Stimulated activated CD4-positive, alpha-beta T cell treated with anti-CD3 and anti-CD28 coated beads, Interleukin-1b, Interleukin-23, amount 100 ng/mL, for 48 hours (primary cell): ENCODE data around the gene BIRC3.

Experiments
- DNase-seq: peaks from one replicate; pipeline ENCODE4 v3.0.0-alpha.2; 2020

The BIRC3 gene

GRCh38 chr11:102317099-102317767 is at the start of gene BIRC3:
Gene BIRC3 (plus strand): TSS chr11:102317484. CDS start chr11:102324510, 7,026 bp downstream.
- DNase-seq: peak; percentile 95

- no peak for DNase-seq
Observed at GRCh38 chr11:102267609-102268008, 49.7 kb upstream of the BIRC3 start.

GRCh38 chr11:102268083-102268984 is 49.0 kb upstream of the BIRC3 start:
- DNase-seq: peak; percentile 86

GRCh38 chr11:102268985-102269470 is 48.3 kb upstream of the BIRC3 start:
- no peak for DNase-seq

DNA sequence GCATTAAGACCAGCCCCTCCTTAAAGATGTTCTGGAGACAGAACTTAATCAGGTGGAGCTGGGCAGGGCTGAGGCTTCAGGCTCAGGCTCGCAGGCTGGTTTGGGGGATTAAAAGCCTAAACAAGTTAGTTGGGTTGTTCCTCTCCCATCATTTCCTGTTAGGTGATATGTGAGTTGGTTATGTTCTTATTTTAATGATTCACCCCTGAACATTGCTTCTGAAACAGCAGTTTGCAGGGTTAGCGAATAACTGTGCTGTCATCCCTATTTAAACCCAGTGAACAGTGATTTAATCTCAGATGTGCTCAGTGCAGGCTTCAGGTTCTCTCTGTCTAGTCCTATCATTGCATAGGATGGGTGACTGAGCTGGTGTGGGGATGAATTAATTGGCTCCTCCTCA is 47.4 kb upstream of the BIRC3 start:
- DNase-seq: no peak

GRCh38 chr11:102272047-102272824 is 45.0 kb upstream of the BIRC3 start:
- no peak for DNase-seq

DNA sequence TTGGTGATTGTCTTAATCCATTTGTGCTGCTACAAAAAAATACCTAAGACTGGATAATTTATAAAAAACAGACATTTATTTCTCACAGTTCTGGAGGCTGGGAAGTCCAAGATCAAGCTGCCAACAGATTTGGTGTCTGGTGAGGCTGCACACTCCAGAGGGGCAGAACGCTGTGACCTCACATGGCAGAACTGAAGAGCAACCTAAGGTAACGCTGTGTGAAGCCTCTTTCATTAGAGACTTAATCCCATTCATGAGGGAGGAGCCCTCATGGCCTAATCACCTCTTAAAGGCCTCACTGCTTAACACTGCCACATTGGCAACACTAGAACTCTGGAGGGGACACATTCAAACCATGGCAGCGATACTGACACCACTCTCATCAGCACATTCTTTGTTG is 42.7 kb upstream of the BIRC3 start:
- DNase-seq: no peak

DNA sequence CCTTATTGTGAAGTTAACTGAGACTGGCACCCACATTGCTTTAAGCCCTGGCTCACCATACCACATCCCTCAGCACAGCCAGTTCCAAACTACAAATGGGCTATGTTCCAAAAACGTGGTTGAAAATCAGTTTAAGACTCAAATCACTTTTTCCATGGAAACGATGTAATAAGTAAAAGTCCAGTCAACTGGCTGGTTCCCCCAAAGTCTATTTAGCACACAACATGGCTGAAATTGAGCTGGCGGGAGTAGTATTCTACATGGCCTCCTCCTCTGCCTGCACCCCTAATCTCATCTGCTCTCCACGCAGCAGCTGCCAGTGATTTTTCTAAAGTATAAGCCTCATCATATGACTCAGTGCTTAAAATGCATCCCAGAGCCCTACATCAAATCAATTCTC is 40.9 kb upstream of the BIRC3 start:
- no peak for DNase-seq

- no peak for DNase-seq
Observed at GRCh38 chr11:102276783-102277182, 40.5 kb upstream of the BIRC3 start.

DNA sequence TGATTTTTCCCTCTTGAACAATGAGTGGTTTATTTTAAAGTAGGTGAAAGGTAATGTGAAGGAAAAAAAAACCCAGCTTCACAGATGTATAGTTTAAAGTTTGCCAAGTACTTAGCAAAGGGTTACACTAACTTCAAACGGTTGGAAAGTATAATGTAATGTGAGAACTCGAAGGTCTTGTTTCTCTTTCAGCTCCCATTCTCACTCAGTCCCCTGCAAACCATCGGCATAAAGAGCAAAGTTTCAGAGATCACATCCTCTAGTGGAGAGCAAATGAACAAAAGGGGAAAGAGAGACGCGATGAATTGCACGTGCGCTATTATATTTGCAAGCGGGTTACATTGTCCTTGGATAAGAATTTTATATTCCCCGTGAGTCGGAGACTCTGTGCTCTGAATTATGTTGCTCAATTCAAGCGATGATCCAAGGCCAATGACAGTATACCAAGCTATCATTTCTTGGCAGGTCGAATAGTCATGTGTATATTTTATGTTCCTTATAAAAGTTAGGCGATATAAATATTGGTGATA is 37.6 kb upstream of the BIRC3 start:
- no peak for DNase-seq

DNA sequence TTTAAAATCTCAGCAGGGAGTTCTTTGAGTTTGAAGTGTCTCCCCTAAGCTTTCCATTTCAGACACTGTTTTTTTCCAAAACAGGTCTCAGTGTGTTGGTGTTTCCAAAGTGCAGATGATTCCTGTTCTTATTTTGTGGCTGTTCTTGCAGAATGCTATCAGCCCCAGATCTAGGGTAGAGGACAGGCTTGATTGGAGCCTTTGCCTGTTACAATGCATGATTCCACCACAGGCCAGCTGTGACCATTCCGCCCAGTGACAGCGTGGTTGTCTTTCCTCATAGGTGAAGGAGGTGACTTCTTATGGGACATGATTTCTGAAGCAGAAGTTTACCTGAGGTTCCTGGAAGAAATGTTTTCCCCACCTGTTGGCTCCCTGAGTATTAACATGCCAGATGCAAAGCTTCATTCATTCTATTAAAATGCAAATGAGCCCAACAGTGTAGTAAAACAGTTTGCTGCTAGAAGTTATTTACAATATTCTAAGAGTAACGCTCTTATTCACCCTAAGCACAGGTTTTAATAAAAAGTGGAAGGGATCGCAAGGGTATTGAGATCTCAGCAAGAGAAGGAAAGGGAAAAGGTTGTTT is 36.9 kb upstream of the BIRC3 start:
- DNase-seq: no peak

DNA sequence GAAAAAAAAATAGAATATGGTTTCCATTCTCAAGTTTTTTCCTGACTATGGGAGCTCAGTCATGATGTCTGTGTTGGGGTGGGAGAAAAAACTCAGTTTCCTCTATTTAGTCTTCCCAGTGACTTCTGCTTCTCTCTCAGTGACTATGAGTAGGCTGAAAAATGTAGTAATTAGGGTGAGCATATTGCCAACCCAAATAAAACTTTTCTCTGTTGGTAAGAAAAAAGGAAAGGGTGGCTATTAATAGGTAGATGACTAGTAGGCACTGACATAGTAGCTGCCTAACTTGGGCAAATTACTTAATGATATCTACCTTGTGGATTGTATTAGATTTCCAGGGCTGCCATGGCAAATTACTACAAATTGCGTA is 34.2 kb upstream of the BIRC3 start:
- no peak for DNase-seq

- DNase-seq: no peak
Observed at GRCh38 chr11:102284008-102284407, 33.3 kb upstream of the BIRC3 start.

DNA sequence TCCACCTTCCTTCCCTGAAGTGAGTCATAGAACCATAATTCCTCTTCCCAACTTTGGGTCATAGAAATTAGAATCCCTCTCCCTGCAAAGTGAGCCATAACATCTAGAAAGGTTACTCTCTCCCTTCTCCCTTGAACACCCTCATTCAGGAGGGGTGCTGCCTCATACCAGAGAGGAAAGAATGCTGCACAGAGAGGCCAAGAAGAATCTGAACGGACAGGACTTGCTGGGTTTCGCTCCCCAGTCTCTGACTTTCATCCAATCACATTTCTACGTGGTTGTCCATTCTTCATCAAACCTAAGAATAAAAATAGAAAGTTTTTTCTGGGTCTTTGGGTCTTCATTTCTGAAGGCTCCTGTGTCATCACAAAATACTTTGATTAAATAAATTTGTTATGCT is 31.0 kb upstream of the BIRC3 start:
- DNase-seq: no peak

- DNase-seq: no peak
Observed at GRCh38 chr11:102287964-102288724, 29.1 kb upstream of the BIRC3 start.

- DNase-seq: no peak
Observed at GRCh38 chr11:102288725-102289083, 28.6 kb upstream of the BIRC3 start.

DNA sequence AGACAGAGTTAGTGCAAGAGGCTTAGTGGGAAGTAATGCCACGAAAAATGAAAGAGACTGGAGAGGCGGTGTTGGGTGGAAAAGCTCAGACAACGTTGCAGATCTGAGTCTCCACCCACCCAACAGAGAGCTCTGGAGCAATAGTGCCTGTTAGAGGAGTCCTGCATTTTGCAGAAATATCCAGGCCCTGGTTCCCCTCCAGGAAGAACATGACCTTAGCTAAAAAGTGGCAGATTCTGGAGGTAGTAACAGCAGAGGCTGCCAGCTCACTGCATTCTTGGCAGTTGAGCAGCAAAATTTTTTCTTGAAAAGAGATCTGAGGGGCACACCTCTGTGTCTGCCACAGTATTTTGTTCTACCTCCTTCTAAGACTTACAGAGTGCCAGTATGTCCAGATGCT is 27.7 kb upstream of the BIRC3 start:
- no peak for DNase-seq

- no peak for DNase-seq
Observed at GRCh38 chr11:102291831-102292230, 25.5 kb upstream of the BIRC3 start.

DNA sequence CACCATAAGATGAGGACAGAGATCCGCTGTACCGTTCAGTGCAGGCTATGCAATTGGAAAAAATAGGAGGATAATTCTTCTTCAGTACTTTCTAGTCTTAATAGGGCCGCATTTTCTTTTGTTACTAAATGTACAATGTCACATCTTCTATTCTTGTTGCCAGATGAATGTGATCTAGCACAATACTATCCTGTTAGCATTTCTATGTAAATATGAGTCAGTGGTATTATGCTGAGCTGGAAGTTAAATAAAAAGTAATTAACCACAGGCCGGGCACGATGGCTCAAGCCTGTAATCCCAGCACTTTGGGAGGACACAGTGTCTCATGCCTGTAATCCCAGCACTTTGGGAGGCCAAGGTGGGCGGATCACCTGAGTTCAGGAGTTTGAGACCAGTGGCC is 24.4 kb upstream of the BIRC3 start:
- no peak for DNase-seq

DNA sequence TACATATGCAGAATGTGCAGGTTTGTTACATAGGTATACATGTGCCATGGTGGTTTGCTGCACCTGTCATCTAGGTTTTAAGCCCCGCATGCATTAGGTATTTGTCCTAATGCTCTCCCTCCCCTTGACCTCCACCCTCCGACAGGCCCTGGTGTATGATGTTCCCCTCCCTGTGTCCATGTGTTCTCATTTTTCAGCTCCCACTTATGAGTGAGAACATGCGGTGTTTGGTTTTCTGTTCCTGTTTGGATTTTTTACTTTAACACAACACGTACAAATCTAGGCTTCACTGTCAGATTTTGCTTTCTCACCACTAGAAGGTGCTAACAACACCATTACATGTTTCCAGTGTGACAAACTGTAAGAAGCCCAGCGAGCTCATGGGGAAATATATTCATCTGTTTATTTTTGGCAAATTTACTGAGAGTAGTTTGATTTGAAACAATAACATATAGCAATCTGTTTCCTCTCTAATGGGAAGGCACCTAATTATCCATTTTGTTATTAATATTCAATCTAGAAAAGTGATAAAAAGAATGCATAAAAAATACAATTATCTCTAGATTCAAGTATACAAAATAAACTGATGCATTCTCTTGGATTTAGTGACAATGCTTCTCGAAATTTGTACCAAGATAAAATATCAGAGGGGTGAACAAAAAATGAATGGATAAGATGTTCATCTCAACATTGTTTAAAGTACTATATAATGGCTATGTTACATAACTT is 23.2 kb upstream of the BIRC3 start:
- DNase-seq: no peak

DNA sequence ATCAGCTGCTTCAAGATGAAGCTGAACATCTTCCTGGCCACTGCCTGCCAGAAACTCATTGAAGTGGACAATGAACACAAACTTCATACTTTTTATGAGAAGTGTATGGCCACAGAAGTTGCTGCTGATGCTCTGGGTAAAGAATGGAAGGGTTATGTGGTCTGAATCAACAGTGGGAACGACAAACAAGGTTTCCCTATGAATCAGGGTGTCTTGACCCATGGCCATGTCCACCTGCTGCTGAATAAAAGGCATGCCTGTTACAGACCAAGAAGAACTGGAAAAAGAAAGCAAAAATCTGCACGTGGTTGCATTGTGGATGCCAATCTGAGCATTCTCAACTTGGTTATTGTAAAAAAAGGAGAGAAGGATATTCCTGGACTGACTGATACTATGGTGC is 22.2 kb upstream of the BIRC3 start:
- DNase-seq: no peak
